ENCODE results near the gene RAB3C. TPM values are rescaled to one million over a fixed set of nuclear protein-coding genes. Genes with fewer than 3 reads are reported as not detected.
A peak's percentile ranks its signal among the peaks of the same experiment; 100 is the strongest.

Gene RAB3C
- total RNA-seq, 1 experiment from 2014 or later = not detected

GRCh38 chr5:58750036-58750435 is 167.2 kb downstream of the RAB3C start:
- DNase-seq (ENCODE audit: low read depth) = no peak
- in situ Hi-C loops (cut with HindIII; ENCODE audit: low pct_unique_long_range_greater_than_20kb, low sequenced_read_pairs) = no loop called here

GRCh38 chr5:58751222-58751837 is 168.5 kb downstream of the RAB3C start:
- in situ Hi-C loops (cut with HindIII; ENCODE audit: low pct_unique_long_range_greater_than_20kb, low sequenced_read_pairs) = no loop called here
- DNase-seq (ENCODE audit: low read depth) = peak; percentile 70

- in situ Hi-C loops (cut with HindIII; ENCODE audit: low pct_unique_long_range_greater_than_20kb, low sequenced_read_pairs) = no loop called here
- DNase-seq (ENCODE audit: low read depth) = no peak
Observed at GRCh38 chr5:58752104-58752503, 169.2 kb downstream of the RAB3C start.

- in situ Hi-C loops (cut with HindIII; ENCODE audit: low pct_unique_long_range_greater_than_20kb, low sequenced_read_pairs) = no loop called here
- DNase-seq (ENCODE audit: low read depth) = no peak
Observed at GRCh38 chr5:58753446-58753845, 170.6 kb downstream of the RAB3C start.

GRCh38 chr5:58754250-58754649 is 171.4 kb downstream of the RAB3C start:
- in situ Hi-C loops (cut with HindIII; ENCODE audit: low pct_unique_long_range_greater_than_20kb, low sequenced_read_pairs) = no loop called here
- DNase-seq (ENCODE audit: low read depth) = no peak

- in situ Hi-C loops (cut with HindIII; ENCODE audit: low pct_unique_long_range_greater_than_20kb, low sequenced_read_pairs) = no loop called here
- no peak for DNase-seq (ENCODE audit: low read depth)
Observed at GRCh38 chr5:58755397-58755796, 172.5 kb downstream of the RAB3C start.

- DNase-seq (ENCODE audit: low read depth) = no peak
- in situ Hi-C loops (cut with HindIII; ENCODE audit: low pct_unique_long_range_greater_than_20kb, low sequenced_read_pairs) = no loop called here
Observed at GRCh38 chr5:58759745-58760144, 176.9 kb downstream of the RAB3C start.

- in situ Hi-C loops (cut with HindIII; ENCODE audit: low pct_unique_long_range_greater_than_20kb, low sequenced_read_pairs) = no loop called here
- DNase-seq (ENCODE audit: low read depth) = no peak
Observed at GRCh38 chr5:58760222-58760621, 177.3 kb downstream of the RAB3C start.

- in situ Hi-C loops (cut with HindIII; ENCODE audit: low pct_unique_long_range_greater_than_20kb, low sequenced_read_pairs) = no loop called here
Observed at GRCh38 chr5:58761407-58761806, 178.5 kb downstream of the RAB3C start.

GRCh38 chr5:58763390-58763789 is 180.5 kb downstream of the RAB3C start:
- no peak for DNase-seq (ENCODE audit: low read depth)
- in situ Hi-C loops (cut with HindIII; ENCODE audit: low pct_unique_long_range_greater_than_20kb, low sequenced_read_pairs) = no loop called here

More at GRCh38 chr5:58761407-58761806, 178.5 kb downstream of the RAB3C start:
- no peak for DNase-seq (ENCODE audit: low read depth)

- in situ Hi-C loops (cut with HindIII; ENCODE audit: low pct_unique_long_range_greater_than_20kb, low sequenced_read_pairs) = no loop called here
- no peak for DNase-seq (ENCODE audit: low read depth)
Observed at GRCh38 chr5:58764199-58764598, 181.3 kb downstream of the RAB3C start.

GRCh38 chr5:58765058-58765457 is 182.2 kb downstream of the RAB3C start:
- DNase-seq (ENCODE audit: low read depth) = no peak
- in situ Hi-C loops (cut with HindIII; ENCODE audit: low pct_unique_long_range_greater_than_20kb, low sequenced_read_pairs) = no loop called here

- no peak for DNase-seq (ENCODE audit: low read depth)
- in situ Hi-C loops (cut with HindIII; ENCODE audit: low pct_unique_long_range_greater_than_20kb, low sequenced_read_pairs) = no loop called here
Observed at GRCh38 chr5:58767104-58767503, 184.2 kb downstream of the RAB3C start.

- in situ Hi-C loops (cut with HindIII; ENCODE audit: low pct_unique_long_range_greater_than_20kb, low sequenced_read_pairs) = no loop called here
- no peak for DNase-seq (ENCODE audit: low read depth)
Observed at GRCh38 chr5:58770136-58770535, 187.3 kb downstream of the RAB3C start.

- no peak for DNase-seq (ENCODE audit: low read depth)
- in situ Hi-C loops (cut with HindIII; ENCODE audit: low pct_unique_long_range_greater_than_20kb, low sequenced_read_pairs) = no loop called here
Observed at GRCh38 chr5:58771796-58772195, 188.9 kb downstream of the RAB3C start.

GRCh38 chr5:58773744-58774441 is 191.0 kb downstream of the RAB3C start:
- in situ Hi-C loops (cut with HindIII; ENCODE audit: low pct_unique_long_range_greater_than_20kb, low sequenced_read_pairs) = no loop called here
- no peak for DNase-seq (ENCODE audit: low read depth)

GRCh38 chr5:58774937-58775336 is 192.1 kb downstream of the RAB3C start:
- in situ Hi-C loops (cut with HindIII; ENCODE audit: low pct_unique_long_range_greater_than_20kb, low sequenced_read_pairs) = no loop called here
- no peak for DNase-seq (ENCODE audit: low read depth)

GRCh38 chr5:58775701-58776262 is 192.9 kb downstream of the RAB3C start:
- in situ Hi-C loops (cut with HindIII; ENCODE audit: low pct_unique_long_range_greater_than_20kb, low sequenced_read_pairs) = no loop called here

GRCh38 chr5:58776559-58776958 is 193.7 kb downstream of the RAB3C start:
- DNase-seq (ENCODE audit: low read depth) = no peak
- in situ Hi-C loops (cut with HindIII; ENCODE audit: low pct_unique_long_range_greater_than_20kb, low sequenced_read_pairs) = no loop called here

More at GRCh38 chr5:58775701-58776262, 192.9 kb downstream of the RAB3C start:
- DNase-seq (ENCODE audit: low read depth) = no peak

GRCh38 chr5:58778888-58779287 is 196.0 kb downstream of the RAB3C start:
- in situ Hi-C loops (cut with HindIII; ENCODE audit: low pct_unique_long_range_greater_than_20kb, low sequenced_read_pairs) = no loop called here
- no peak for DNase-seq (ENCODE audit: low read depth)
